NOMO-1 treated with dmso at 0.1 percent for 144 hours (cell line): ENCODE results near the gene FNBP1.
"Not testable (repeated sequence)": the region's sequence is repeated elsewhere in the genome, so short reads cannot be mapped to it uniquely, and the experiment has no call there.

Source experiments
- DNase-seq: peaks from one replicate; lab custom pipeline; 2025; ENCODE audit not compliant: unreplicated experiment; lab: John Stamatoyannopoulos, UW

The FNBP1 gene

DNA sequence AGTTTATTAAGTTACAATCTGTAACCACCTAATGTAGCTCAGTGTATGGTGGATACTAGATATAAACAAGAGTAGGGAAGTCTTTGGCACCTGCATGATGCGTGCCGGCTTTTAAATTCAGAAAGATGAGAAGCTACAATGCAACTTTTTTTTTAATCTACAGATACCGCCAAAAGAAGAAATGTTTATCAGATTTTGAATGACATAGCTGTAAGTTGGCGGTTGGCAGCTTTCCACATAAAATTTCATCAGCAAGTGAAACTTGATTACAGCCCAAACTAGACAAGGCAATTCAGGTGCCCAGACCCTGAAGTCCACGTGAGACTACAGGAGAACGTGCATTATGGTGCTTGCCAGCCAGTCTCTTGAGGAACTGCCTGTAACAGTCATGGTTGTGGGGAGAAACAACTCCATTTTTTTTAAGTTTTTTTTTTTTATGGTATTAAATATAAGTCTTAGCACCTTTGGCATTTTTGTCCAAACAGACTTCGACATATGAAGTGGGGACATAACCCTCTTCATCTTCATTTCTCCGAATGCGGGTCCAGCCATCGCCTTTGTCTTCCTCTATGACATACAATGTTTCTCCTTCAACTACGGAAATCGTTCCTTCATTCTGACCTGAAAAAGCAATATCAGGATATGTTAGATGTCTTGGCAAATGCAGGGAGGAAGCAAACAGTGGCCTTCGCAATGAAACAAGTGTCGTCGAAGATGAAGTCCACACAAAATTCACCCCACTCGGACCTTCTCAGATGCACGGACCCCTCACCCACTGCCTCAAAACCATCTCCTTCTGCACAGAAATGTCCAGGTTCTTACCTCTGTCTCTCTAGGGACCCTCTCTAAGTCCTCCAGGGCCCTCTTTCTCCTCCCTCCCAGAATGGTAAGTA lies 147.4 kb downstream of the FNBP1 start:
- DNase-seq: no peak

DNA sequence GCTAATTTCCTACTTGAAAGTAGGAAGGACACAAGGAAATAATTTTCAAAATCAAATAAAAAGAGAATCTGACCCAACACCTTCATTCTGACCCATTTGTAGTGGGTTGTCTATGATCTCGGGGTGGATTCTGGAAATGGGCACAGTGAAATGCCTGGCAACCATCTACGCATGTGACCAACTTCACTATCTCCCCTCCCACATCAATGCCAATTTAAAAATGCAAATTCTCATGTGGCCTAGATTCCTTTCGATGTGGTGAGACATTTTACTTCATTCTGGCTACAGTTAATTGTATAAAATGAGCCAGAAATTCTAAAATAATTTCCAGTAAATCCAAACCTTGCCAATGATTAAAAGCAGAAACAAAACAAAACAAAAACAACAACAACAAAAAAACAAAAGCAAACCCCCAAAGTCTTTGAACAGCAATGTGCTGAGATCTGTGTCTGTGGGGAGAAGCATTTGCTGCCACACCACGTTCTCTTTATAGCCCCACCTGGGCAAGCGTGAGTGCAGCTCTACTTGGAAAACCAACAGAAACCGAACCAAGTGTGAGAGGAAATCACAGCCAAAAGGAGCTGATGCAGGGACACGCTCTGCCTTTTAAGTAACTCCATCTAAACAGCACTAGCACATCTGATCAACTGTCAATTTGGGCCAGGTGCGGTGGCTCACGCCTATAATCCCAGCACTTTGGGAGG lies 148.7 kb downstream of the FNBP1 start:
- DNase-seq: no peak

DNA sequence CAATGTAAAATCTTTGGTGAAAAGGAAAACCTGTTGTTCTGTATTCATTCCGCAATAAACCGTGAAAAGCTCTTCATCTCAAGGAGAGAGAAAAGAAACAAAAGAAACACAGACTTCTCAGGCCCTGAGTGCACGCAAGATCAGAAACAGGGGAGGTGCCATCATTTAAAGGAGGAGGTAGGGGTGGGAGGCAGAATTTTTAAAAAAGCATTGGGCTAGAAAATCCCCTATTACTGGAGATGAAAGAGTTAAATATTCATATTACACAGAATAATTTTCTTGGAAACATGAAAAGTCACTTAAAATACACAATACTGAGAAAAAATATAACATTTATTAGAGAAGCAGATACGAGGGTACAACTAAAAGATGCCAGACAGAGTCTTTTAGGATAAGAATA lies 151.4 kb downstream of the FNBP1 start:
- DNase-seq: no peak

DNA sequence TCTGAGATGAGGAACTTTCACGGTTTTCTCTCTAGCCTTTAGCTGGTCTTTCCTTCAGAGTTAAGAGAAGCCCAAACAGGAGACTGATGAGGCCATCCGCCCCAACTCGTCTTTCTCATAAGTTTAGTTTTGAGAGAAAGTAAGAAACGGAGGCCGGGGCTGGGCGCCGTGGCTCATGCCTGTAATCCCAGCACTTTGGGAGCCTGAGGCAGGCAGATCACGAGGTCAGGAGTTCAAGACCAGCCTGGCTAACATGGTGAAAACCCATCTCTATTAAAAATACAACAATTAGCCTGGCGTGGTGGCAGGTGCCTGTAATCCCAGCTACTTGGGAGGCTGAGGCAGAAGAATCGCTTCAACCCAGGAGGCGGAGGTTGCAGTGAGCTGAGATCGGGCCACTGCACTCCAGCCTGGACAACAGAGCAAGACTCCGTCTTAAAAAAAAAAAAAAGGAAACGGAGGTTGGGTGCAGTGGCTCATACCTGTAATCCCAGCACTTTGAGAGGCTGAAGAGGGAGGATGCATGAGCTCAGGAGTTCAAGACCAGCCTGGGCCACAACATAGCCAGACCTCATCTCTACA lies 152.2 kb downstream of the FNBP1 start:
- not testable (repeated sequence) for DNase-seq

DNA sequence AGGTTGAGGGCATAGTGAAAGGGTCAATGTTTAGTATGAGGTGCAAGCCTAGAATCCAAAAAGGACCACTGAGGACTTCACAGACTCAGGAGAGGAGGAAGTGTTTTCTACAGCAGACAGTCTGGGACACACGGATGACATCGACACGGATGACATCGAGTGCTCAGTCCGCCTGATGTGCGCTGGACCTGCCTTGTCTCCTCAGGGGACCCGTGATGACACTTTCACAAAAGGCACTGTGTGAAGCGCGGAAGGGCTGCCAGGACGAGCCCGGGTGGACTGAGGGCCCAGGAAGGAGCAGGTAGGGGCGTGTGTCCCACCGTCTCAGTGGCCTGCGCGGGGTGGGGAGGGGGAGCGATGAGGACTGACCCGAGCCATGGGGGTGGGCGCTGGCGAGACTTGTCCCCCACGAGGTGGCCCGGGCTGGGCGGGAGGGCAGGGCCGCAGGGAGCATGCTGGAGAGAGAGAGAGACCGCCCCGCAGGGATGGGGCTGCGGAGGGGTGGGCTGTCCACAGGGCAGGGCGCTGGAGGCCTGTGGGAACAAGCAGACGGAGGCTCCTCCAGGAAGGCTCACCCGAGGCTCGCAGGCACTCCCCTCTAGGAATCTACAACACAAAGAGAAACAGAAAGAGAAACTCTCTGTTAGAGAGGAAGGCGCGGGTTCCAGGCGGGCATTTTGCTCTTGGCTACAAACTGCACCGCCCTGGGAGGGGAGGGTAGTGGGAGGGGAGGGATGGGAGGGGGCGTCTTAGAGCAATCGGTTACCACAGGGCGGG lies 152.9 kb downstream of the FNBP1 start:
- peak; percentile 80 for DNase-seq

DNA sequence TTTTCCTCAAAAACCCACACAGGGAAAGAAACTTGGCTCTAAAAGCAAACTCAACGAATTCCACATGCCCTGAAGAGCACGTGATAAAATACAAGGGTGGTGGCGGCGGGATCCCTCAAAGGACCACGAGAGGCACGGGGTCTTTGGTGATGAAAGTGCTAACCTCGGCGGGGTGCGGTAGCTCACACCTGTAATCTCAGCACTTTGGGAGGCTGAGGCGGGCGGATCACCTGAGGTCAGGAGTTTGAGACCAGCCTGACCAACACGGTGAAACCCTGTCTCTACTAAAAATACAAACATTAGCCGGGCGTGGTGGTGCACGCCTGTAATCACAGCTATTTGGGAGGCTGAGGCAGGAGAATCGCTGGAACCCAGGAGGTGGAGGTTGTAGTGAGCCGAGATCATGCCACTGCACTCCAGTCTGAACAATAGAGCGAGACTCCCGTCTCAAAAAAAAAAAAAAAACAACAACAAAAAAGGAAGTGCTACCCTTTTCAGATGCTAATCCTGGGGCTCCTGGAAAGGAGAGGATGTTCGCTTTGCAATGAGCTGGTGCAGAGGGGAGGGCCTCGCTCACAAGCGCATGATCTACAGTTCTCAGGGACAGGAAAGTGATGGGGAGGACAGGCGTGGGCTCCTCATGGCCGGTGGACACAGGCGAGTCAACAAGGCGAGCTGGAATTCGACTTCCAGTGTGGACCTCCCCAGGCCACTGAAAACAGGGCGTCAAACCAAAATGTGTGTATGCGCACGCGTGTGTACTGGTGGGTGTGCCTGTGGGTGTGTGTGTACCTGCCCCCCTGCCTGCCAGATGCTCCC lies 153.7 kb downstream of the FNBP1 start:
- peak; percentile 16 for DNase-seq

DNA sequence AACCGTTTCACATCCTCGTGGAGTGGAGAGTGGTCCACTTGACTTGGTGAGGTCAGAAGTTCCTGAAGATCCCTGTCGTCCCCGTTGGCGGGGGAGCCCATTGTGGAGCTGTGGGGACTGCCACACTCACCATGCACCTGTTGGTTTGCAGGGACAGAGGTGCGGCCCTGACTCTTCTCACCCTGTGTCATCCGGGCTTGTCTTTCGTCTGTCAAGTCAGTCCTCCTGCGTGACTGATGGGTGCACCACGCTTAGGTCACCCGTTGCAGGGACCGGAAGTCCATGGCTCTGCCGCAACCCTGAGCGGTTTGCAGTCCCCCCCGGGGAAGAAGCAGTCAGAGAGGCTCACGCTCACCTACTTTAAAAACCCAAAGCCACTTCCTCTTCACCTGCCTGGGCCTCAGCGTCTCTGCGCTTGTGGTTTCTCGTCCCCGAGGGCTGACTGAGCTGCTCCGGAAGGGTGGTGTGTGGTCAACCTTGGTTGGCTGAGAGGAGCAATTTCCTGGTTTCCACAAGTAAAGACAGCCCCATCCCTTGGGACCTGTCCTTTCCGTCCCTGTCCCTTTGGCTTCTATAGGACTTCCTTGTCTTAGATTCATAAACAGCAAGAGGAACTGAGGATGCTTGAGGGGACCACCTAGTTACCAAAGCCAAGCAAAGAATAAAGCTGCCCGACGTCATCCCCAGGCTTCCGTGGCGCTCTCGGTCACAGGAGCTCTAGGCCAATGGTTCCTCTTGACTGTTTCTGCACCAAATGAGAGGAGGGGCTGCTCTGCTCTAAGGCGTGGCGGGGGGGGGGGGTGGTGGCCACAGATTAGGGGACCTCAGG lies 154.5 kb downstream of the FNBP1 start:
- peak; percentile 96 for DNase-seq

DNA sequence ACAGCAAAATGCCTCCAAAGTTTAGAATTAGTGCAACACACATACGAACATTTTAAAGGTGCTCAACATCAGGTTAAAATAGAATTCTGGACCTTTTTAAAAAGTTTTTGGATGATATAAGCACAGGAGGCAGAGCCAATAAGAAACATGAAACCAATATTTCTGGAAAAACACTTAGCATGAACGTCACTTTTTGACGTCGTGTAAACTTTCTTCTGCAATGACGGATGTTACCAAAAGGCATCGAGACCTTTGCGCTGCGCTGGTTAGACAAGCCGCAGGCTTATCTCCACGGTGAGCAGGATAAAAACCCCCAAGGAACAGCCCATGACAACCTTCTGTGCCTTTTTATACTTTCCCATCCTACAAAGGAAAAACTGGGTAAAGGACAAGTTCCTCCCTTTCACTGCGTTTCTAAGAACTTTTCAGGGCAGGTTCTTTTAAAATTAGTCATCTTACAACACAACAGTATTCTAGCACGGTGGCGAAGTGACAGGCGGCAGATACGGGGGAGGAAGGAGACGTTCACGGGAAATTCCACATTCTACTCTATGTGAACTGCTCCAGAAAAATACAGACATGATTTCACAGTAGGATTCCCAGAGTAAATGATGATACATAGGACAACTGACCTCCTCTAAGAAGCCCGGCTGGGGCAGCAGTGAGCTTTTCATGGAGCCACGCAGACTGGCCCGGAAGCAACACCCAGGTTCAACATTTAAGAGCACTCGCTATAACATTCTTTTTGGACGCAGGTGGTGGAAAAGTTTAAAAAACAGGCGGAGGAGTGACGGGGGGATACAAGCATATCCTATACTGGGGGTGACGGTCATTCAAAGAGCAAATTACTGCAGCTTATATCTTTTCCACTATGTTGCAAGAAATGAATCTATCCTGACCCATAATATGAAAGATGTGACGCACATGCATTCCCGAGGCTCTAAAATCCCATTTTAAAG lies 155.4 kb downstream of the FNBP1 start:
- peak; percentile 26 for DNase-seq

DNA sequence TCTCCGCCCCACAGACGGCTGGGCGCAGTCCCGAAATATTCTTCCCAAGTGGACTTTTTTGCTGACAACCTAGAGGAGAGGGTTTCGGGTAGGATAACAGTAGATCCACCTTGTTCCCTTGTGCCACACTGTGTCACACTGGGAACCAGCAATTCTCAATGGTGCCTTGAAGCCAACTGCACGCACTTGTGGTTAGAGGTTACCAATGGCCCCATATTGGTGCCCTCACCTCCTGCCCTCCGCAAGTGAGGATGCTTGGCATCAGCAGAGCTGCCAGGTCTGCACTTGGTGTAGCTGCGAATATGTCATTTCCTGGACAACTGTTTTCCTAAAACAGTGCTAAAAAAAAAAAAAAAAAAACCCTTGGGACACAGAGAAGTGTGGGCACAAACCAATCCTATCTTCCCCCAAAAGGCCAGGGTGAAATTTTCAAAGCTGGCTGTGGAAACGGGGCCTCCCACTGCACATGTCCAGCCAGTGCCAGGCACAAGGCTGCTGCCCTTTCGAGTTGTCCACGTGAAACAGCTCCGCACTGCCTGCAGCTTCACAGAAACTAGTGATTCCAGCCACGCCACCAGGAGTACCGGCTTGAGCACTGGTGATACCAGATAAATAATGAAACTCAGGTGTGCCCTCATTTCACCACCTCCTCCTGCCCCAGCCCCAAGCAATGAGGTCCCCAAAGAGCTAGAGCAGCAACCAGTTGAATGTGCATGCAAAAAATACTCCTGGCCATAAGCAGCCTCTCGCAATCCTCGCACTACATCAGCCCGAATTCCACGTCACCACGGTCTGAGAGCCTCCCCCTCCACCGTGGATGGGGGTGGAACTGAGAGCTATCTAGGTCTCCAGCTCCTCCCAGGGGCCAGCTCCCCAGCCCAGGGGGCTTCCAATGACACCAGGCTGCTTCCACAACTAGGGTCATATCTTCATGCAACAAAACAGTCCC lies 156.5 kb downstream of the FNBP1 start:
- no peak for DNase-seq

DNA sequence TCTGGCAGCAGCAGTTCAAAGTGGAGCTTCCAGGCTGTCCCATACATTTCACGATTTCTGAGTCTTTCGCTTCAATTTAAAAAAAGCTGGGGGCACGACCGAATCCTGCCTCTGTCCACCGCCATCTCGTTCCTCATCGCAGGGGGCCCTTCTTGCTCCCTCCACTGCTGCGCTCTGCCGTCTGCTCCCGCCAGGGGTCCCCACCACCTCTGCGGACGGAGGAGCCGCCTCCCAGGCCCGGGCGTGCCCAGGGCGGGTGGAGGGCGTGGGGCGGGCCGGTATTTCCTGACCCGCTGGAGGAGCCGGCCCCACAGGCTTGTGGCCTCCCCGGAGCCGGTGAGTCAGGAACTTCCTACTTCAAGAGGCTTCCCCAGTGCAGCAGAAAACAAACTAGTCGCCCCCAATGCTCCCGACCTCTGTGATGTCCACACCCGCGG lies 157.3 kb downstream of the FNBP1 start:
- DNase-seq: peak; percentile 91

DNA sequence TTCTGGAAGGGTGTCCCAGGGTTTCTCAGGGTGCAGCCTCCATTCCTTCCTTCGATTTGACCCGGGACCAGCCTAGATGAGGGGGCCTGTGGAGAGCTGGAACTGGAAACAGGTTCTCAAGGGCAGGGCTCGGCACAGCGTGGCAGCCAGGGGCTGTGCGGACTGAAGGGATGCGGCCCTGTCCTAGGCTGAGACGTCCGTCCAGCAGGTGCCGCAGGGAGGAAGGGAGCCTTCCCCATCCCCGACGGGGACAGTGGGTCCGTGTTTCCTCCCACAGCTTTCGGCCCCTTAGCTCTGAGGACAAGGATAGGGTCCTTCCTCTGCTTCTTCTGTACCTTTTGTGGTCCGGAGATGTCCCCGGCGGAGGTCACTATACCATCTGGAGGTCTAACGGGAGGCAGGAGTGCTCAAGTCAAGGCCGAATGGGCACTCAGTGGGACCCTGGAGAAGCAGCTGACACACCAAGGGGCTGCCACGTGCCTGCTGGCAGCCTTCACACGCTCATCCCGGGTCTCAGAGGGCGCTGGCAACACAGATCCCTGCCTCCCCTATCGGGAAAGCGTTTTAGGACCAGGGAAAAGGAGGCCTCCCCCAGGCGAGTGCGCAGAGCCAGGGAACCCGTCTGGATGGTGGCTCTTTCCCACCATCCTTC lies 157.8 kb downstream of the FNBP1 start:
- DNase-seq: peak; percentile 35

DNA sequence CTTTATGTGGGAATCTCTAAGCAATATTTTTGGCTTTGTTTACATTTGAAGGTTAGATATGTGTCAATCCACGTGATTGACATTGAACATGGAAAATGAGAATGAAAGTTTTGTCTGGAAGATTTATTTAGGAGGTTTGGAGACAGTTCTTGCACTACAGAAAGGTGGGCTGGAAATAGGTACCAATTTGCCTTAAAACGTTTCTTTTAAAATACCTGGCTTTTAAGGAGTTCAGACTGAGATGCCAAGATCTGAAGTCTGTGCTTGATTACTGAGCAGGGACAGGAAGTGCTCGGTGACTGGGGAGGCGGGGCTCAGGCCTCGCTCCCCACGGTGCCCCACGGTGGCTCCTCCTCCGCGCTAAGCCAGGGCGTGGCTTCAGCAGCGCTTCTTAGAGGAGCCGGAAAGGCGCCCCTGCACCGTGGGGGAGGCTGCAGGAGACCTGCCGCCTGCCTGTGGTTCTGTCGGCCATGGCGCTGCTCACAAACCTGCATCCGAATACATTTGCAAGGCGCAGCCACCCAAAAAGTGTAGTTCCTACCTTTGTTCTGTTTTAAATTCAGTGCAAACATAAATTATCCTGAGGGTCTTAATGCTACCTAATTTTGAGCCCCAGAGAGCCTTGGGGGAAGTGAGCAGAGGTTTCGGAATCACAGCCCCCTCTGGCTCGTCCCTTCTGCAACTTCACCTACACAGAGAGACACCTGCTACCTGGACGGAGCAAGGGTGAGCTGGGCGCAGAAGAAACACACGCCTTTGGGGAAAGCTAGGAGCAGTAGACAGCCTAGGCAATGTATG lies 158.6 kb downstream of the FNBP1 start:
- DNase-seq: peak; percentile 90

DNA sequence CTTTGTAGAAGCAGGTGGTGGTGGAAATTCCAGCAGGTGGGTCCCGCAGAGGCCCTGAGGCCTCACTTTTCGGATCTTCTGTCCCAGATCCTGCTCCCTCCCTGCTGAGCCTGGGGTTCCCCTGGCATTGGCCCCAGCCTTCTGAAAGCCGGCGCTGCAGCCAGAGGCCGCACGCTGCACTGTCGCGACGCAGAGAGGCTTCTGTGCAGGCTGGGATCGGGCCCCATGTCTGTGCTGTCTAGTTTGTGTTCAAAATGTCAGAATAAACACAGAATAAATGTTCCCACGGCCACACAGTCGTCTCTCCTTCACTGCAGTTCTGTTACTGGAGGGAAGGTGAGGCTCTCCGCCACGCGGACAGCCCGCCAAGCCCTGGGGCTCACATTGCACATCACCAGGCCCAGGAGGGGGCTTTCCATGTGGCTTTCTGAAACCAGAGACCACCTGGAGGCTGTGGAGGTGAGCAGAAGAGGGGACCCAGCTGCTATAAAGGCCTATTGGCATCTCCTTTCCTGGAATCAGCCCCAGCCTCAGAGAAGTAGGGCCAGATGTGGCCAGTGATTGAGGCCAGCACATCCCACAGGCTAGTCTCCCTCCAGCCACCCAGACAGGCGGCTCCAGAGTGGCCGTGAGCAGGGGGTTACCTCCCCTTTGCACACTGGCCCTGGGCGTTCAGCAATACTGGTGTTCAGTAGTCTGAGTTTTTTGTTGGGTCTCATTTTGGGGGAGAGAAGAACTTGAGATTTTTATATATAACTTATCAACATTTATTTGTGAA lies 161.3 kb downstream of the FNBP1 start:
- no peak for DNase-seq

DNA sequence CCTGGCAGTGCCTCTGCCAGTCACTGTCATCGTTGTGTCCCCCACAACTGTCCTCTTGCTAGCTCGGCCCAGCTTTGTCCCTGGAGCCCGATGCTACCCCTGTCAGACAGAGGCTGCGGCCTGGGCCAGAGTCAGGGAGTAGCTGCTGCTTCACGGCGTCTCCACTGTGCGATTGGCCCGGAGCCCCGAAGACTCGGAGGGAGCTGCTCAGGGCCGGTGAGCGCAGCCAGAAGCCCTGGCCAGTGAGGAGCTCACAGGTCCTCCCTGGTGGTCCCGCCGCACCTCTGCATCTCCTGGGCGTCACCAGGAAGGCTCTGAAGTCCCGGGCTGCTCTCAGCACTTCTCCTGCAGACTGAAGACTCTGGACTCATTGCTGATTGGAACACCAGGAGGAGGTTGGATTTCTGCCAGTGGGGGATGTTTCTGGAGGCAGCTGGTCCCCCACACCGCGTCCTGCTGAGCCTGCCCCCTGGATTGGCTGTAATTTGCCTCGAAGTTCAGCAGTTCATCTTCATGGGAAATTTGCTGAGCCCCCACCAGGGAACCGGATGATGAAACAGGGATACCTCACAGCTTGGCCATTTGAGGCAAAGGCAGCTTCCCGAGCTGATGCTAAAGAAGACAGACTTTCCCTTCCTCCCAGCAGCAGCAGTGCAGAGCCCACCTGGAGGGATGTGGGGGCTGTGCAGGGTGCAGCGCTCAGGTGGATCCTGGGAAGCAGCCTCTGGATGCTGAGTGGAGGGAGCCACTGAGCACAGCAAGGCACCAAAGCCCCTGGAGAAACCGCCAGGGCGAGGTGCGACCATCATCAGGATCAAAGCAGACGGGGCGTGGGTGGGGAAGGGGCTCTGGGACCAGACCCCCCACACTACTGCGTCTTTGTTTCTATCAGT lies 162.1 kb downstream of the FNBP1 start:
- DNase-seq: no peak
